PFSK-1 (cell line): Measurements from ENCODE around the gene HLA-DMB.

Experiments used
- FOXP2 ChIP-seq: optimal IDR thresholded peaks from 2 replicates; pipeline ENCODE3; 2011; ENCODE audit warnings: borderline replicate concordance, control low read depth, inconsistent platforms; ENCODE audit not compliant: insufficient read depth; ENCODE audit errors: extremely low read length, extremely low read depth
- POLR2AphosphoS5 ChIP-seq: IDR thresholded peaks from 2 replicates; pipeline ENCODE4 v1.6.1; 2012; ENCODE audit warnings: low read depth, mild to moderate bottlenecking, control low read depth, low read length, moderate library complexity
- REST ChIP-seq, 2 experiments: IDR thresholded peaks; 2 replicates each; pipeline versions ENCODE4 v1.6.1 to v1.8.0; 2011 to 2012; ENCODE audit warnings: low read depth in 2 of 2, low read length in 2 of 2, control low read depth in 1 of 2, inconsistent platforms in 1 of 2, mild to moderate bottlenecking in 1 of 2, moderate library complexity in 1 of 2; ENCODE audit not compliant: insufficient read depth in 1 of 2
- SIN3A ChIP-seq: IDR thresholded peaks from 2 replicates; pipeline ENCODE4 v1.6.1; 2012; ENCODE audit warnings: mild to moderate bottlenecking, low read length, moderate library complexity, borderline replicate concordance; ENCODE audit not compliant: insufficient read depth
- TAF1 ChIP-seq: IDR thresholded peaks from 2 replicates; pipeline ENCODE4 v1.6.1; 2012; ENCODE audit warnings: low read length, control low read depth, borderline replicate concordance; ENCODE audit not compliant: insufficient read depth

Gene HLA-DMB

GRCh38 chr6:32890831-32891230 lies 50.0 kb downstream of the HLA-DMB start:
- no peak for TF ChIP-seq TAF1
- TF ChIP-seq POLR2AphosphoS5, result no peak
- TF ChIP-seq SIN3A, result no peak
- TF ChIP-seq FOXP2, result no peak
- no peak for TF ChIP-seq REST (IDR thresholded peaks at IDR 0.05; ENCODE audit: insufficient read depth in 1 of 2, low read depth in 2 of 2, low read length in 2 of 2)

GRCh38 chr6:32889533-32889932 lies 51.3 kb downstream of the HLA-DMB start:
- TF ChIP-seq FOXP2 (no peak), REST (IDR thresholded peaks at IDR 0.05; ENCODE audit: insufficient read depth in 1 of 2, low read depth in 2 of 2, low read length in 2 of 2) (no peak), SIN3A (no peak), POLR2AphosphoS5 (no peak), TAF1 (no peak)

- TF ChIP-seq SIN3A (no peak), REST (IDR thresholded peaks at IDR 0.05; ENCODE audit: insufficient read depth in 1 of 2, low read depth in 2 of 2, low read length in 2 of 2) (no peak), TAF1 (no peak), POLR2AphosphoS5 (no peak), FOXP2 (no peak)
Measured at GRCh38 chr6:32888576-32888975, 52.3 kb downstream of the HLA-DMB start.

GRCh38 chr6:32887616-32888015 lies 53.2 kb downstream of the HLA-DMB start:
- TF ChIP-seq TAF1, result no peak
- no peak for TF ChIP-seq REST (IDR thresholded peaks at IDR 0.05; ENCODE audit: insufficient read depth in 1 of 2, low read depth in 2 of 2, low read length in 2 of 2)
- TF ChIP-seq SIN3A, result no peak
- no peak for TF ChIP-seq POLR2AphosphoS5
- no peak for TF ChIP-seq FOXP2
